Neuronal stem cell (in vitro differentiated cells): ENCODE measurements around the gene MAG.

ENCODE experiments used
- DNase-seq: peaks from one replicate; pipeline ENCODE4 v3.0.0-alpha.2; 2013; ENCODE audit warnings: low spot score
- H2AFZ ChIP-seq: one replicate; pipeline ENCODE4 v1.6.1; 2013; ENCODE audit warnings: mild to moderate bottlenecking, low read length, inconsistent platforms
- H2AK5ac ChIP-seq: 2 replicates; pipeline ENCODE4 v1.6.1; 2013; ENCODE audit warnings: low read depth, mild to moderate bottlenecking, inconsistent platforms, low read length, moderate library complexity, mixed read lengths
- H2BK120ac ChIP-seq: 2 replicates; pipeline ENCODE4 v1.6.1; 2013; ENCODE audit warnings: low read depth, mild to moderate bottlenecking, inconsistent platforms, low read length, moderate library complexity, mixed read lengths
- H2BK12ac ChIP-seq: one replicate; pipeline ENCODE4 v1.6.1; 2013; ENCODE audit warnings: low read length, inconsistent platforms
- H2BK15ac ChIP-seq: 2 replicates; pipeline ENCODE4 v1.6.1; 2013; ENCODE audit warnings: mild to moderate bottlenecking, low read length, inconsistent platforms, mixed read lengths
- H2BK5ac ChIP-seq: one replicate; pipeline ENCODE4 v1.6.1; 2013; ENCODE audit warnings: inconsistent platforms, mild to moderate bottlenecking, low read length, moderate library complexity
- H3K14ac ChIP-seq: one replicate; pipeline ENCODE4 v1.6.1; 2013; ENCODE audit warnings: low read length, inconsistent platforms
- H3K18ac ChIP-seq: 2 replicates; pipeline ENCODE4 v1.6.1; 2013; ENCODE audit warnings: low read length, inconsistent platforms
- H3K23ac ChIP-seq: 2 replicates; pipeline ENCODE4 v1.6.1; 2013; ENCODE audit warnings: low read depth, mild to moderate bottlenecking, mixed read lengths, low read length, inconsistent platforms; ENCODE audit not compliant: poor library complexity
- H3K27ac ChIP-seq: replicated peaks from 3 replicates; pipeline ENCODE4 v1.5.1; 2013; ENCODE audit warnings: low read length, inconsistent platforms
- H3K27me3 ChIP-seq, 3 experiments: 2 replicates each; pipeline ENCODE4 v1.6.1; 2013; ENCODE audit warnings: low read length in 3 of 3, mild to moderate bottlenecking in 2 of 3, inconsistent platforms in 1 of 3, low read depth in 1 of 3, mixed read lengths in 1 of 3, moderate library complexity in 1 of 3; ENCODE audit not compliant: control insufficient read depth in 3 of 3, insufficient read depth in 3 of 3
- H3K36me3 ChIP-seq, 2 donors: replicated peaks in 1 of 2; 2 replicates each; pipeline ENCODE4 v1.6.1; 2013; ENCODE audit warnings: low read length in 2 of 2; ENCODE audit not compliant: control insufficient read depth in 2 of 2, insufficient read depth in 2 of 2
- H3K4ac ChIP-seq: 2 replicates; pipeline ENCODE4 v1.6.1; 2013; ENCODE audit warnings: inconsistent platforms, mild to moderate bottlenecking, low read length, moderate library complexity
- H3K4me1 ChIP-seq, 2 donors: 1 replicate in 1 of 2; 2 replicates in 1 of 2; pipeline ENCODE4 v1.6.1; 2013; ENCODE audit warnings: low read length in 2 of 2, low read depth in 1 of 2; ENCODE audit not compliant: control insufficient read depth in 2 of 2, insufficient read depth in 1 of 2
- H3K4me2 ChIP-seq: one replicate; pipeline ENCODE4 v1.6.1; 2013; ENCODE audit warnings: mild to moderate bottlenecking, low read length, inconsistent platforms; ENCODE audit not compliant: insufficient read depth, poor library complexity, severe bottlenecking
- H3K4me3 ChIP-seq, 2 donors: 2 replicates each; pipeline ENCODE4 v1.5.1; 2013; ENCODE audit warnings: low read length in 2 of 2, mild to moderate bottlenecking in 2 of 2, inconsistent platforms in 1 of 2, moderate library complexity in 1 of 2
- H3K79me1 ChIP-seq: one replicate; pipeline ENCODE4 v1.6.1; 2013; ENCODE audit warnings: low read depth, mild to moderate bottlenecking, inconsistent platforms, low read length, moderate library complexity
- H3K9ac ChIP-seq: one replicate; pipeline ENCODE4 v1.6.1; 2013; ENCODE audit warnings: mild to moderate bottlenecking, low read depth, low read length, inconsistent platforms; ENCODE audit not compliant: poor library complexity
- H3K9me3 ChIP-seq, 2 donors: replicated peaks in 1 of 2; 2 replicates each; pipeline versions ENCODE3 to v1.6.1; 2013; ENCODE audit warnings: low read length in 2 of 2, mild to moderate bottlenecking in 2 of 2, inconsistent platforms in 1 of 2, low read depth in 1 of 2, mixed read lengths in 1 of 2, moderate library complexity in 1 of 2; ENCODE audit not compliant: control insufficient read depth in 2 of 2, insufficient read depth in 1 of 2
- H4K8ac ChIP-seq: one replicate; pipeline ENCODE4 v1.6.1; 2013; ENCODE audit warnings: low read depth, mild to moderate bottlenecking, inconsistent platforms, low read length, moderate library complexity
- H4K91ac ChIP-seq: one replicate; pipeline ENCODE4 v1.6.1; 2013; ENCODE audit warnings: low read length, low read depth, mild to moderate bottlenecking, inconsistent platforms; ENCODE audit not compliant: poor library complexity
- WGBS, 2 donors: extraction: QIAGEN DNeasy Blood & Tissue Kit; methylation state at CpG; one replicate each; pipeline ENCODE4 v1.1.7; 2013; ENCODE audit warnings: missing lambda C conversion rate in 2 of 2, mixed read lengths in 1 of 2; ENCODE audit not compliant: insufficient read length in 2 of 2, insufficient replicate concordance in 1 of 2; ENCODE audit errors: extremely low coverage in 2 of 2; 5-methylcytosine and 5-hydroxymethylcytosine counted together

The MAG gene

GRCh38 chr19:35318679-35319448 is 26.9 kb downstream of the MAG start:
- no peak overlapping the region for H2BK120ac ChIP-seq
- H4K91ac ChIP-seq: no peak overlapping the region
- H2AFZ ChIP-seq: peak overlapping the region; percentile 40
- H3K4me2 ChIP-seq: no peak overlapping the region
- H3K4ac ChIP-seq: no peak overlapping the region
- H2AK5ac ChIP-seq: peak overlapping the region; percentile 68
- no peaks in the 10 kb centered on the region for H3K79me1 ChIP-seq
- H3K18ac ChIP-seq: peak overlapping the region; percentile 80
- H3K4me3 ChIP-seq: no peak overlapping the region
- no peak overlapping the region for H3K9ac ChIP-seq
- no peaks in the 10 kb centered on the region for H3K4me1 ChIP-seq
- no peak overlapping the region for H2BK5ac ChIP-seq
- WGBS, 2 donors: no CpG with 5 or more reads among the region's 16 CpGs
- H3K14ac ChIP-seq: peak overlapping the region; percentile 47
- DNase-seq: no peak
- H2BK12ac ChIP-seq: no peak overlapping the region
- H4K8ac ChIP-seq: no peak overlapping the region
- H3K23ac ChIP-seq: peak overlapping the region; percentile 85
- no peak overlapping the region for H2BK15ac ChIP-seq
- H3K9me3 ChIP-seq: peaks cover 2 to 3% of the 10 kb centered on the region in 2 donors
- H3K36me3 ChIP-seq: no peaks in the 10 kb centered on the region
- no peaks in the 10 kb centered on the region for H3K27me3 ChIP-seq
- no peak overlapping the region for H3K27ac ChIP-seq

GRCh38 chr19:35320065-35320713 is 28.2 kb downstream of the MAG start:
- no peak overlapping the region for H3K27ac ChIP-seq
- peaks cover 2 to 3% of the 10 kb centered on the region in 2 donors for H3K9me3 ChIP-seq
- DNase-seq: no peak
- H3K4me2 ChIP-seq: no peak overlapping the region
- no peak overlapping the region for H3K14ac ChIP-seq
- H2BK120ac ChIP-seq: no peak overlapping the region
- H3K36me3 ChIP-seq: no peaks in the 10 kb centered on the region
- no peak overlapping the region for H3K4ac ChIP-seq
- no peak overlapping the region for H2AFZ ChIP-seq
- H3K27me3 ChIP-seq: no peaks in the 10 kb centered on the region
- no peaks in the 10 kb centered on the region for H3K79me1 ChIP-seq
- no peak overlapping the region for H3K4me3 ChIP-seq
- no peak overlapping the region for H4K8ac ChIP-seq
- H2BK15ac ChIP-seq: no peak overlapping the region
- H3K18ac ChIP-seq: no peak overlapping the region
- no peak overlapping the region for H2BK12ac ChIP-seq
- H2AK5ac ChIP-seq: no peak overlapping the region
- H3K4me1 ChIP-seq: no peaks in the 10 kb centered on the region
- H2BK5ac ChIP-seq: no peak overlapping the region
- H3K9ac ChIP-seq: no peak overlapping the region
- no CpG with 5 or more reads among the region's 12 CpGs for WGBS, 2 donors
- H3K23ac ChIP-seq: no peak overlapping the region
- no peak overlapping the region for H4K91ac ChIP-seq

- H3K27ac ChIP-seq: no peak overlapping the region
- no peak overlapping the region for H3K14ac ChIP-seq
- H2AK5ac ChIP-seq: no peak overlapping the region
- no peak overlapping the region for H4K91ac ChIP-seq
- no peak overlapping the region for H4K8ac ChIP-seq
- peaks cover 2 to 3% of the 10 kb centered on the region in 2 donors for H3K9me3 ChIP-seq
- DNase-seq: no peak
- H2BK120ac ChIP-seq: no peak overlapping the region
- H3K23ac ChIP-seq: no peak overlapping the region
- H2BK5ac ChIP-seq: no peak overlapping the region
- no peaks in the 10 kb centered on the region for H3K4me1 ChIP-seq
- H3K27me3 ChIP-seq: no peaks in the 10 kb centered on the region
- no peak overlapping the region for H2BK12ac ChIP-seq
- no peaks in the 10 kb centered on the region for H3K36me3 ChIP-seq
- no peak overlapping the region for H2AFZ ChIP-seq
- H3K79me1 ChIP-seq: no peaks in the 10 kb centered on the region
- WGBS, 2 donors: no CpG with 5 or more reads among the region's 2 CpGs
- no peak overlapping the region for H3K4ac ChIP-seq
- H3K4me3 ChIP-seq: no peak overlapping the region
- H3K9ac ChIP-seq: no peak overlapping the region
- no peak overlapping the region for H2BK15ac ChIP-seq
- no peak overlapping the region for H3K18ac ChIP-seq
- no peak overlapping the region for H3K4me2 ChIP-seq
Measured at GRCh38 chr19:35321291-35321690, 29.3 kb downstream of the MAG start.

GRCh38 chr19:35322014-35322413 is 30.1 kb downstream of the MAG start:
- no peak overlapping the region for H2BK12ac ChIP-seq

More at GRCh38 chr19:35322014-35322413, 30.1 kb downstream of the MAG start:
- Histone ChIP-seq H3K4ac (no peak overlapping the region), H3K4me2 (no peak overlapping the region), H3K36me3 (no peaks in the 10 kb centered on the region), H3K4me1 (no peaks in the 10 kb centered on the region), H3K14ac (no peak overlapping the region), H3K27ac (no peak overlapping the region), H2AK5ac (no peak overlapping the region), H2BK120ac (no peak overlapping the region), H3K4me3 (no peak overlapping the region), H2BK15ac (no peak overlapping the region), H4K91ac (no peak overlapping the region), H2AFZ (no peak overlapping the region), H4K8ac (no peak overlapping the region), H3K27me3 (no peaks in the 10 kb centered on the region), H3K18ac (no peak overlapping the region), H3K23ac (no peak overlapping the region), H2BK5ac (no peak overlapping the region), H3K79me1 (no peaks in the 10 kb centered on the region), H3K9ac (no peak overlapping the region), H3K9me3 (peaks cover 2 to 3% of the 10 kb centered on the region in 2 donors)
- no CpG with 5 or more reads among the region's 9 CpGs for WGBS, 2 donors
- no peak for DNase-seq
